AG08396 (cell line): ENCODE measurements around the gene FCN3.
"Not testable (repeated sequence)": the region's sequence is repeated elsewhere in the genome, so short reads cannot be mapped to it uniquely, and the experiment has no call there.

Experiments used
- DNase-seq: peaks from one replicate; pipeline ENCODE4 v3.0.0; 2012; ENCODE audit warnings: low spot score, mixed read lengths

The FCN3 gene

GRCh38 chr1:27399251-27400025 lies 24.8 kb upstream of the FCN3 start:
- DNase-seq: no peak

- DNase-seq: peak; percentile 6
These were observed 24.0 kb upstream of the FCN3 start for GRCh38 chr1:27398405-27399149.

GRCh38 chr1:27397749-27398148 lies 23.1 kb upstream of the FCN3 start:
- DNase-seq: no peak

- DNase-seq: peak; percentile 6
These were observed 22.5 kb upstream of the FCN3 start for GRCh38 chr1:27397110-27397509.

GRCh38 chr1:27395441-27396195 lies 21.0 kb upstream of the FCN3 start:
- DNase-seq: peak; percentile 86

- DNase-seq: peak; percentile 27
These were observed 20.3 kb upstream of the FCN3 start for GRCh38 chr1:27394925-27395324.

- no peak for DNase-seq
These were observed 19.6 kb upstream of the FCN3 start for GRCh38 chr1:27394282-27394658.

GRCh38 chr1:27393641-27394281 lies 19.1 kb upstream of the FCN3 start:
- DNase-seq: peak; percentile 5

GRCh38 chr1:27392778-27393635 lies 18.4 kb upstream of the FCN3 start:
- no peak for DNase-seq

- peak; percentile 98 for DNase-seq
These were observed 17.6 kb upstream of the FCN3 start, which contains the start of gene GPR3 for GRCh38 chr1:27392096-27392777. GPR3 (plus strand) TSS chr1:27392622; CDS start chr1:27393799, 1,177 bp downstream.

- peak; percentile 72 for DNase-seq
These were observed 17.0 kb upstream of the FCN3 start for GRCh38 chr1:27391511-27392095.

GRCh38 chr1:27388337-27389005 lies 13.8 kb upstream of the FCN3 start:
- DNase-seq: no peak

GRCh38 chr1:27384797-27385196 lies 10.2 kb upstream of the FCN3 start:
- not testable (repeated sequence) for DNase-seq

- DNase-seq: no peak
These were observed 9.0 kb upstream of the FCN3 start for GRCh38 chr1:27383661-27384060.

GRCh38 chr1:27383039-27383605 lies 8.5 kb upstream of the FCN3 start, which contains the start of gene CD164L2:
CD164L2 (minus strand) TSS chr1:27383333; CDS start chr1:27383239, 94 bp downstream.
- no peak for DNase-seq

- no peak for DNase-seq
These were observed 7.5 kb upstream of the FCN3 start for GRCh38 chr1:27381969-27382762.

- no peak for DNase-seq
These were observed 6.4 kb upstream of the FCN3 start for GRCh38 chr1:27380766-27381733.
